ENCODE measurements around the gene LSAMP.

Gene LSAMP

GRCh38 chr3:116285781-116286421, 159.4 kb downstream of the LSAMP start:
- DNase-seq = no peak

DNA sequence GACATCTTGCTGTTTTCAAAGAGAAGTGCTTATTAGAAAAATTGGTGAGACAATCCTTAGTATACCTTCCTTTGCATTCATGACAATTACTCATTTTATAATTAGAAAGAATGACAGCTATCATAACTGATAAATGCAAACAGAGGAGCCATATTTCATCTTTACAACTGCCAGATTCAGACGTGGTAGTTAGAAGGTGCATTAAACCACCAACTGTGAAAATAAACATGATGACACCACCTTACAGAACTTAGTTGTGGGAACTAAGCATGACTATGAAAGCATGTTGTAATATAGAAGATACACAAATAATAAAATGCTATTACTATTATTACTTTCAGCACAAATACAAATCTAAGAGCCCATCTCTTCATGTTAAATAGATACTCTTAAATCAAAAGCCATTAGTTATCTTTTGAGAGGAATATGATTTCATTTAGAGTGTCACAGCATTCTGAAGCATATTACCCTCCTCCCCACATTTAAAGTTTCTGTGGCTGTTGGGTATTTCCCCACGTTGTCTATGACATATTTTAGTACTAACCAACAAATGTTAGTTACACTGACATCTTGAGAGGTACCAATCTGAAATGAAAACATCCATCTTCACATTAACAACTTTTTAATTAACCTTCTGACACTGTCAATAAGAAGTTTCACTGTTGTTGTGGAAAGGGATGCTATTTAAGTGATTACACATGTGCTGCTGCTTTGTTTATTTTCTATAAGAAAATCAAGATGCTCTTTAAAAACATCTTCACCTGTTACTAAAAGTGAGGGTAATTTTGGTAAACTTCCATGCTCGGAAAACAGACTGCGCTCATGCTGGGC, 163.8 kb downstream of the LSAMP start:
- DNase-seq = no peak

DNA sequence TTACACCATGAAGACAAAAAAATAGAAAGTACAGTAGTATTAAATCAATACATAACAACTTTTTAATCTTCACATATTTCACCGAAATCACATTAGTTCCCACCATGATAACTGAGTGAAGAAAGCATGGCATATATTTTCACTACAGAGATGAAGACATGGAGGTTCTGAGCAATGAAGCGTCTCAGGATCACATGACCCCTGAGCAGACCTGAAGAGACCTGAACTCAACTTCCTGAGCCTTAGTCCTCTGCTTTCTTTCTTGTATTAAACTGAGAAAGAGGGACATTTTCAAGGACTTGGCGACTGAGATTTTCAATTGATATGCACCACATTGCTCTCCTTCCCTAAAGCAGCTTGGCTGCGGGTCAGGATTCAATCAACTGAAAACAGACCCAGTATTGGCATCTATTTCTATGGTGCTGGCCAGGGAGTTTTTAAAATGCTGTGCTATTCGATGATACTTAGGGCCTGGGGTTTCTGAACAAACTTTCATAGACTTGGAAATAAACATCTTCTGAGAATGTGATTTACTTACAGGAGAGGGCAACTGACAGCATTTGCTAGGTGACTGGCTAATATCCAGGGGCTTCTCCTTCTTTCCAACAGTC, 165.1 kb downstream of the LSAMP start:
- no peak for DNase-seq

- no peak for DNase-seq
These were observed 168.6 kb downstream of the LSAMP start for GRCh38 chr3:116276675-116277074.

GRCh38 chr3:116270056-116270455, 175.2 kb downstream of the LSAMP start:
- no peak for DNase-seq

GRCh38 chr3:116267116-116267515, 178.2 kb downstream of the LSAMP start:
- no peak for DNase-seq

DNA sequence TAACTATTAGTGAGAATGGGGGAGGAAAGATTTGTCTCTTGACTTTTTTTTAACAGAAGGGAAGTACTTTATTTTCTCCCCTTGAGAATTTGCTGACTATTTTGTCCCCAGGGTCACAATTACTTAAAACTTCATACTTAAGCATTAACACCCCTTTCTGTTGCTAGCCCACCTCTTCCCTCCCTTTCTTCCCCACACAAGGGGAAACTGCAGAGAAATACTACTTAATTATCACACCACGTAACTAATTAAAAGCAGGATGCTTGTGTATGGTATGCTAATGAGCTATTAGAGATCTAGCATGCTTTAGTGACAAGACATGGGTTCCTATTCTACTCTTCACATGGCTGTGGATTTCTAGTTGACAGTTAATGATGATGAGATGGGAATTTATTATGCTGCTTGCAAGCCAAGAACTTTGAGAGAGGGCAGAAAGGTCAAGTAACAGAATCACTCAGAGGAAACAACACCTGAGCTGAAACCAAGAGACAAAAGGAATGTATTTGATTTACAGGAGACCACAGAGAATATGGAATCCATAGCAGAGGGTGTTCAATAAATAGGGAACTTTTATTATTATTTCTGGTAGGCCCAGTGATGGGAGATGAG, 179.2 kb downstream of the LSAMP start:
- no peak for DNase-seq

GRCh38 chr3:116265320-116265695, 180.0 kb downstream of the LSAMP start:
- no peak for DNase-seq

- DNase-seq = no peak
These were observed 180.6 kb downstream of the LSAMP start for GRCh38 chr3:116264546-116265319.

DNA sequence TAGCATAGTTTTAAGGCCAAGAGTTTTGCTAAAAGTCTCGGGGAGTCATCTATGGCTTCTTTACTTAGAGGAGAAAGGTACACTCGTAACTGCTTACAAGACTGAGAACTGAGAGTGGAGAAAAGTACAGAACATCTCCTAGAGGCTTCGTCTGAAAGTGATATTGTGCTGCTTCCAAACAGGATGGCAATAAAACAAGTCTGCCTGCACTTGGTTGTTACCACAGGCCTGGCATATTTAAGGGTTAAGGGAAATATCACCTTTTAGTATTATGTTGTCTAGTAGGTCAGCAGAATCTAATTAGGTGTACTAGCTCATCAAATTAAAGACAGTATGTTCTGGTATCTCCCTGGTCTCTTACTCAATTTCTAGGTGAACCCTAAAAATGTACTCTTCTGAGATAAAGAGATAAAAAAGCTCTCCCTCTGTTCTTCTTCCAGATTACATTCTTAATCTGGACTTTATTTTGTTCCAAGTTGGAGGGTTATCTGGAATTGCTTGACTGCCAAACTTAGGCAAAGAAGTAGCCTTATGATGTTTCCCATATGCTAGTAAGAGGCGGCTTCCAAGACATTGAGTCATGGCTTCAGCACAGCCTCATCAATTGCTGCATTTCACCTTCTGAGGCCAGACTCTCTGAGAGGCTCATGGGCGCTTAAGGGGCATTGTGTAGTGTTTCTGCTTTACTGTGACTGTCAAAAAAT, 181.3 kb downstream of the LSAMP start:
- no peak for DNase-seq

GRCh38 chr3:116260491-116260890, 184.8 kb downstream of the LSAMP start:
- DNase-seq = no peak

DNA sequence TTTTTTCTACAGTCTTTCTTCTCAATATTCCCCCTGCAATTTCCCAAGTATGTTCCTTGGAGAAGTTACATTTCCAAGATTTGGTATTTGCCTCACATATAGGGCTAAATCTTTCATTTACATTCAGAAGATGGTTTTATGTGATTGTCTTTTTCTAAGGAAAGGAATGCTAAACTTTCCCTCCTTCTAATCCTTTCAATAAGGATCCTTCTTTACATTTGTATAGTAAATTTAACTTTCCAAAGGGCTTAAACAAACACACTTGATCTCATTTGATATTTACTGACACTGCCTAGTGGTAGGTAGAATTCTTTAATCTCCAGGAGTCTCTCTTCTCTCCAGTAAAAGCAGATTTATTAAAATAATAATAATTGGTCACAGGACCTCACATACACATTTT, 185.3 kb downstream of the LSAMP start:
- DNase-seq = no peak

- no peak for DNase-seq
These were observed 188.3 kb downstream of the LSAMP start for GRCh38 chr3:116256843-116257485.

- no peak for DNase-seq
These were observed 190.7 kb downstream of the LSAMP start for GRCh38 chr3:116254541-116254940.

DNA sequence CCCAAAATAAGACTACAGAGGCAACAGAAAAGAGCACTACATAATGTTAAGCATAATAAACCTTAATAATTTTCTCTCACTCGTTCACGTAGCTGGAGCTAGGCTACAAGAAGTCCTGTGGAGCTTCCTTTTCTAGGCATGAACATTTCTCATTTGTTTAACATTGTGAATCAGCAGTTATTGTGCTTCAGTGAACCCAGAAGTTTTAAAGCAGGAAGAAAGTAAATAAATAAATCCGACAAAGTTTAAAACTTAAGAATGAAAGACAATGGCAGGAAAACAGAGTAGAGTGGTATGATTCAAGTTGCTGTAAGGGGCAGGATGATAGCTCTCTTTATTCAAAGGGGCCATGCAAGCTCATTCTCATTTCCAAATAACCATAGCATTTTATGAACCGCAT, 191.8 kb downstream of the LSAMP start:
- no peak for DNase-seq

DNA sequence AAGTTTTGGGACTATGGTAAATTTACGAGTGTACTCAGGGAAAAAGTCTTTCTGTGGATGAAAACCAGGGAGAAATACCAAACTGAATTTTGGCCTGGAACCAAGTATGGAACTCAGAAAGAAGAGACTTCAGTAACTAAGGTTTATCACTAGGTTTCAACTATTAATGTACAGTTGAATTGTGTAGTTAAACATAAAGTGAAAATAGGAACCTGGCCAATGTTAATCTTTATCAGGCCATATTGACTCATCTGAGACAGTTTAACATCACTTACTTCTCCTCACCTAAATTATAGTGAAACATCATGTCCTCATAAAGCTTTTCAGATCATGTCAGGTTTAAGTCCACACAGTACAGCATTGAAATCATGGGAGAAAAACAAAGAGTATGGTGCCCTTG, 197.7 kb downstream of the LSAMP start:
- DNase-seq = no peak

GRCh38 chr3:116246406-116246980, 198.8 kb downstream of the LSAMP start:
- DNase-seq = no peak

DNA sequence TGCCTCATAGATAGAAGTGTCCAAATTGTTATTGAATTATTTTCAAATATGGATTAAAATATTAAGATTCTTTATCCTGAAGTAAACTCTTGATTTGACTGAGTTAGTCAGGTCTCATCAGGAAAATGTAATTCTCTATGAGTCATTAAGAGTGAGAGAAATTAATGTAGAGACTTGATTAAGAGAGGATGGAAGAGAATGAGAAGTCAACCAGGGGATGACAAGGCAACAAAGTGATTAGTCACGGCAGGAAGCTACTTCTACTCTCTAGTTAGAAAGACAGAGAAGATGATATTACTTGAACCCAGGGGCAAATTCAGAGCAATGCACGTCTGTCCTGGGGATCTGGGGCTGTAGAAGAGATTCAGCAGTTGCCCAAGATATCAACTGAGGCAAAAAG, 202.5 kb downstream of the LSAMP start:
- no peak for DNase-seq

DNA sequence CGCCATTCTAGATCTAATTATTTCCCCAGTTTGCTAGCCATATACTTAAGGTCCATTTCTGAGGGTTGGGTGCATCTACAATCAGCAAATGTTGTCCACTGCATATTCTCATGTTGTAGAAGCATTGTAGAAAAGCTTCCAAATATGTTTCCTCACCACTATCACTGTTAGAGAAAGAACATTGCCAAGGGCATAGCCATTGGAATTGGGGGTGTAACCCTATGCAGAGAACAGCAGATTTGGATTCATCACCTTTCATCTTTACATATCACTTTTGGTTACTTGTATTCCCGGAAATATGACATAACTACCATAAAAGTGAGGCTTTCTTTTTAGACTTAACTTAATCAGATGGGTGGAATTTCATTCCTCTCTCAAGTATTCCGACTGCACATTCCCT, 203.6 kb downstream of the LSAMP start:
- no peak for DNase-seq

DNA sequence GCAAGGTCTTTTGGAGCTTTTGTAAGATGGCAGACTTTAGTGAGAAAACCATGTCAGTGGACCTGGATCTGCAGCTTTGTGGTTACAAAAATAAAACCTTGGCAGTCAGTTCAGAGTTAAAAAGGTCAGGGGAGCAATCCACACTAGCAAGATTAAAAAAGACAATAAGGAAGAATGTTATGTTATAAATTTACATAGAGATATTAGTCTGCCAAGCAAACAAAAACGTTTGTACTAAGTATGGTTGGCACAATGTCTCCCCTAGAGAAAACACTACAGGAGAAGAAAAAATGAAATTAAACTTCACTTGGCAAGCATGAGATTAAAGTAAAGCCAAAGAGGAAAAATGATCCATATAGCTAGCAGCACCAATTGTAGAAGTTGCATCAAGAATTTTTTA, 205.0 kb downstream of the LSAMP start:
- no peak for DNase-seq

GRCh38 chr3:116238846-116239565, 206.3 kb downstream of the LSAMP start:
- no peak for DNase-seq

Data from NCI-H510A (cell line).